Endometrium (tissue), 2 donors: ENCODE results near the gene STAG2.
"Not testable (repeated sequence)": the region's sequence is repeated elsewhere in the genome, so short reads cannot be mapped to it uniquely, and the experiment has no call there.

Experiments
- FAIRE-seq: peaks from 2 replicates; lab custom pipeline; 2012; peaks lifted over from hg19 to GRCh38; lab: Jason Lieb, UNC
- donor health status: control.
- donor health status: control.

Gene STAG2

DNA sequence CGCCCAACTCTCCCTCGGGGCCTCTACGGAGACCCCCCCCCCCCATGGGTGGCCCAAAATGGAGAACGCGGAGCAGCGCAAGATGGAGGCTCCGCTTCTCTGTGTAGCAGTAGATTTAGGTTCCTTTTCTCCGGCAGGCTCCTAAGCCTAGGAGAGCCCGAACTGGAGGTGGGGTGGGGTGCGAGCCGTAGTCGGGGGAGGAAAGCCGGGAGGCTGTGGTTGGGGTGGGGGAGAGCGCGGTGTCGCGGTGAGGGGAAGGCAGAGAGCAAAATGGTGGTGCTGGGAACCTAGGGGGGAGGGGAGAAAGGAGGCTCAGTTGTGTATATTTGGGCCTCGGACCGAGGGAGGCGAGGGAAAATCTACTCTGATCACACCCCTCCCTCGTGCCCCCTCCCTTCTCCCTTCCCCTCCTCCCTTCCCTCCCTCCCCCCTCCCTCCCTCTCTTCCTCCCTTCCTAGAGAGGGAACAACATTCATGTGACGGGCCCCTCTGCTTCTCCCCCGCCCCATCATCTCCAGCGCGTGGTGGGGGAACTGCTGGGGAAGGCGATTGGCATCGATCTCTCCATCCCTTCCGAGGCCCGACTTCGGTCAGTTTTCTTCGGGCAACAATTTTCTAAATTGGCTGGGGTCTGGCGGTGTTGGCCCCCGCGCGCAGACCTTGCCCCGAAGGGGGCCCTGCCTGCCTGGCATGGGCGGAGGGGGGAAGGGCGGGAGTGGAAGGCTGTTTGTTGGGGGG, at the start of gene STAG2:
Gene STAG2, plus strand, starts transcription at position 439 of the 738 bp plus-strand sequence. CDS start 60,922 bp downstream, outside the sequence.
- no peak for FAIRE-seq

DNA sequence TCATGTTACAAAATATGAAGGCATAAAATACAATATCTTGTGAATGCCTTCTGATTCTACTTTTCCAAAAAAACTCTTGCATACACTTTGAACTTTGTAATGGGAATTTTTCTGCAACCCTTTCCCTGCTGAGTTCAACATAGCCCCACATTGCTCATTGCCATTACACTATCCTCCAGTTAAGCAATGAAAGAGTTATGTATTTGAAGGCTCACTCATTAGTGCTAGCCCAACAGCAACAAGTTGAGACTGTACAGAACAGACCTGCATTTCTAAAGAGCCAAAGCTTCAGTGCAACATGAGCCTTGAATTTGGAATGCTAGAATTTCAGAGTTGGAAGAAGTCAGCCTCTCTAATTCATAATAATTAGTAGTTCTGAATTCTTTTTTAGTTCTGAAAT, 44.4 kb upstream of the STAG2 start:
- FAIRE-seq = no peak

DNA sequence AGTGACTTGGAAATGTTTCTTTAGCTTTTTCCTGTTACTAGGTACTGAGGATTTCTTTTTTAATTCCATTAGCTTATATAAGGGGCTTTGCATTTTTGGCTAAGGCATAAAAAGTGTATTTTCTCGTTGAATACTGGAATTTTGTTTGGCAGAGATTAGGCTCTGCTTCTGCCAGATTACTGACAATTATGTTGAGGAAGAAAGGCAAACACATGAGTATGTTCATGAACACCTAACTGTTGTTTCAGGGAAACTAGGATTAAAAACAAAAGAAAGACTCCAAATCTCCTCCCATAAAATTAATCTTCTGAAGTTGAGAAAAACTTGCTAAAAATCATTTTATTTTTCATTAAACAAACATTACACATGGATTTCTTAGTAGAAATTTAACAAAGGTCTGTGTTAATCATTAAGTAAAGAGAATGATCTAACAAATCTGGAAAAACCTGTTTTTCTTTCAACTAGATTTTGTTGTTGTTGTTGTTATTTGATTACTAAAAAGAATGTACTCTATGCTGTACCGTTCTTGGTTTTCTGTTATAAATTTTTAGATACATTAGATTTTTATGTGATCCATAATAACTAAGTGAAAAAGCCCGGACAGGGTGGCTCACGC, 43.3 kb upstream of the STAG2 start:
- FAIRE-seq = peak; percentile 26

DNA sequence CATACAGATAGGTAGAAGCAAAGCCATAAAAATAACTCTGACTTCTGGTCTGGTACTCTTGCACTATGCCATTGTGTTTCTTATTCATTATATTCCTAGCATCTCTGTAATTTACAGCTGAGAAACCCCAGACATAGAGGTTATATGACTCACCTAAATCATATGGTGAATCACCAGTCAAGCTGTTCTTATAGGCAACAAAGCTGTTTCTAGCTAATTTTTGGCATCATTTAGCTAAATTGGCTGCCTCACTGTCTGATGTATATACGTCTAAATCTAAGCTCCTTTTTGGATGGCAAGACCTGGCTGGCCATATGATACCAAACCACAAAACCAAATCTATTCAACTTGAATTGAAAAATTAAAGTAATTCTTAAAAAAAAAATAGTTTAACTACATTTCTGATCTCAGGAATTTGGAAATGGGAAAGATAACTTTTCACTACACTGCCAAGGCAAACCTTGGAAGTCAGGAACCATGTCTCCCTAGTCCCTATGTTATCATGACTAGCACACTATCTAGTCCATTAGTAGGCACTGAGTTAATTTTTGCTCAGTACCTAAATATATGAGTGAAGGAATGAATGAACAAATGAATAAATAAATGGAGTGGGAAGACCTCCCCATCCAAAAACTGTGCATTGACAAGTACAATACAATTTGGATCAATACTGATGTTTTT, 41.3 kb upstream of the STAG2 start:
- FAIRE-seq = no peak

DNA sequence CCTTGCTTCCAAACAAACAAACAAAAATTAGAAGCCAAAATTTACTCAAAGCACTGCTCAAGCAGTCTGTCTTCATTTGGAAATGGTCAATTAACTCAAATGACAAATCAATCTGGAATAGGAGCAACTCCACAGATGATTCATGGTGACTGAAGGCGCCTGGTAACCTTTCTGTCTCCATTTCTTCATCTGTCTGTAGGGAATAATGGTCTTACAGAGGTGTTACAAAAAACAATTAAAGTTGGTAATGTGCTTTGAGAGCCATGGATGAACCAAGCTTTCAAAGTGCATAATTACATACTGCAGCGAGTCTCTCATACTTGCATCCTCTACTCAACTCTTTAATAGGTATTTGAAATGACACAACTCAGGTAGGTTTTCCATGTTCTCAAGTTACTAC, 38.3 kb upstream of the STAG2 start:
- no peak for FAIRE-seq

DNA sequence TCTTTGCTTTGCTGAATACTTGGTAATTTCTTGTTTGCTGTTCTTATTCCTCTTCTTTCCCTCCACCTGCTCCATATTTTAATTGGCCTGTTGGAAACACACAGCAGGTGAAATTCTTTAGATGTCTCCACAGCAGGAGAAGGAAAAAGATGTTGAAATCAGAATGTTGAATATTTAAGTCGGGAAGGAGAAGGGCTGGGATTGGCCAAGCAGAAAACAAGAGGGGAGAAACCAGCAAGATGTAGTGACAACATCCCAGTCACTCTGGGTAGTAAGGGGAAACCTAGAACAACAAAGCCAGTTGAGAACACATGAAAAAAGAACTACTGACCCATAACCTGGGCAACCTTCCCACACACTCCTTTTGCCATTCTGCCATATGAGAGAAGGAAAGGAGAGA, 37.3 kb upstream of the STAG2 start:
- FAIRE-seq = no peak

DNA sequence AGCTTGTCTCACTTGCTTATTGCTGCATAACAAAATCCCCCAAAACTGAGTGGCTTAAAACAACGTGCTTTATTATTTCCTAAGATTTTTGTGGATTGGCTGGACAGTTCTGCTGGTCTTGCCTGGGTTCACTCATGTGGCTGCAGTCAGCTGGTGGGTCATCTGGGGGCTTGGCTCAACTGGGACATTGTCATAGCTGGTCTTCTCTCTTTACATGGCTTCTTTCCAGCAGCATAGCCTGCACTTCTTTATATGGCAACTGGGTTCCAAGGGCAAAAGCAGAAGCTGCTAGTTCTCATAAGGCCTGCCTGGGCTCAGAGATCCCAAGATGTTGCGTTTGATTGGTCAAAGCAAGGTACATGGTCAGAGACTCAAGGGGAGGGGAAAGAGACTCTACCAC, 33.7 kb upstream of the STAG2 start:
- no peak for FAIRE-seq

DNA sequence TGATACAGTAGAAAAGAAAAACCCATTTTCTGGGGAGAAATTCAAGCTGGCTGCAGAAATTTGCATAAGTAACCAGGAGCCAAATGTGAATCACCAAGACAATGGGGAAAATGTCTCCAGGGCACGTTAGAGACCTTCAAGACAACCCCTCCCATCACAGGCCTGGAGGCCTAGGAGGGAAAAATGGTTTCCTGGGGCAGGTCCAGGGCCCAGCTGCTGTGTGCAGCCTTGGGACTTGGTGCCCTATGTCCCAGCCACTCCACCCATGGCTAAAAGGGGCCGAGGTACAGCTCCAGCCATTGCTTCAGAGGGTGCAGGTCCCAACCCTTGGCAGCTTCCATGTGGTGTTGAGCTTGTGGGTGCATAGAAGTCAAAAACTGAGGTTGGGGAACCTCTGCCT, 29.5 kb upstream of the STAG2 start:
- FAIRE-seq = not testable (repeated sequence)

DNA sequence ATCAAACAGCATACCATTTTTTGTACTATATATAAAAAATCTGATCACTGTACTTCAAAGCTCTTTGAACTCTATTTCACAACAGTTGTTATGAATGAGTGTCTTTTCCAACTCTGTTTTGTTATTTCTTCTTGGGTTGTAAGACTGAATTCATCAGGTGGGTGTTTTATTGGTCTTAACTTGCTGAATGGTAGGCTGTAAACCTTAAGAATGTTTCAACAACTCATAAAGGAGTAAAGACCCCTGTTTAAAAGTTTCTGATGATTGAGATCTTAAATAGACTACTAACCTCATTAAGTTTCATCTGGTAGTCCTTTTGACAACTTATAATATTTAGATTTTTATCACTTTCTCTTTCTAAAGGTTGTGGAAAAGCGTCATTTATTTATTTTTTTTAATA, 18.4 kb upstream of the STAG2 start:
- FAIRE-seq = no peak

DNA sequence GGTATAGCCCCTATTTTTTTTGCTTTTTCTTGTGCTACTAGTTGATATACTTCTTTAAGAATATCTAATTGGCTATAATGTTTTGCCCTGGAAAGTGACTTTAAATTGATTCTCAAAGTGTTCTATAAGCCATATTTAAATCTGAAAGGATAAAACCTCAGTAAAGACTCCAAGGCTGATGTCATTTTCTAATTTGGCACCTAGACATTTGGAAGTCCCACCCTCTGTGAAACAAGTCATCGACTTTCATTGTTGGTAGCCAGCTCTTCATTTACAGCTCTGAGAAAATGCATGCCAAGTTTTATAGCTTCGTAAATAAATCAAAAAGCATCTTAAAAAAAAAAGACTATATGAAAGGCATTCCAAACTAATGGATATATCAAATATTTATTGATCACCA, 18.0 kb upstream of the STAG2 start:
- FAIRE-seq = no peak

DNA sequence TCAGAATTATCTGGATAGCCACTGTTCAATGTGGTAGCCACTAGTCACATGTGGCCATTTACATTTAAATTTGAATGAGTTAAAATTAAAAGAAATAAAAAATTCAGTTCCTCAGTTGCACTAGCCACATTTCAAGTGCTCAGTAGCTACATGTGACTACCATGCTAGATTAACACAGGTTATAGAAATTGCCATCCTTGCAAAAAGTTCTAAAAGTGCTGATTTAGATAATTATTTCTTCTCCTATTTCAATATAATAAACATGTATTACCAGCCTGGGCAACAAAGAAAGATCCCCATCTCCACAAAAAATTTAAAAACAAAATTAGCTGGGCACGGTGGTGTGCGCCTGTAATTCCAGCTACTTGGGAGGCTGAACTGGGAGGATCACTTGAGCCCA, 11.7 kb upstream of the STAG2 start:
- no peak for FAIRE-seq

DNA sequence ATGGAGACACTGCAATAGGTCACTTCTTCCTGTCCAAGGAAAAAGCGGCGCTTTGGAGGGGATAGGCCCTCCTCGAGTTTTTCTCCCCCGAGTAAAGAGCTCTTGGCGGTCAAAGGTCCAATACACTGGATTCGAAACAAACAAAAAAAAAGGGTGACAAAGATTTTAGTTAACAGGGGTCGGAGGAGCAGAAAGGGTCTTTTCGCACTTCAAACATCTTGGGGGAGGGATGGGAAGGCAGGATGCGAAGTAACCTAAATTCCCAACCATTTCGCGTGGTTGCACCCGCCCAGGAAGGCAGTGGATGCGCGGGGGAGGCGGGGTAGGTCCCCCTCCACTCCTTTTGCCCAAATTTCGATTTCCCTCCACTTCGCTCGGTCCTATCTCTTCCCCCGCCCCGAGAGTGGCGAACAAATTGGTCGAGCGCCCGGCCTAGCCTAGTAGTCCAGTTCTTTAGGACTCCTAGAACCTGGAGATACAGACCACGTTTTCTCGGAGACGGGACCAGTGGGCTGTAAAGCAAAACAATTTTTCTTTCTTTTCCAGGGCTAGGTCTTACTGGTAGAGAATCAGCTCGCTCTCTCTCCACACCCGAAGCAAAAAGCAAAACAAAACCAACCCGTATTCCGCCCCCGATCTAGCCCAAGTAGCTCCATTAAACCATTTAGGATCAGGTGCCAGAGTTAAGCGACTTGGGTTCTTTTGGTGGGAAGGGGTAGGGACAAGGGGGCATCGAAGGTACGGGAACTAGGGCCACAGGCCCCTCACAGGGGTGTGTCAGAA, 2.0 kb upstream of the STAG2 start:
- FAIRE-seq = no peak

DNA sequence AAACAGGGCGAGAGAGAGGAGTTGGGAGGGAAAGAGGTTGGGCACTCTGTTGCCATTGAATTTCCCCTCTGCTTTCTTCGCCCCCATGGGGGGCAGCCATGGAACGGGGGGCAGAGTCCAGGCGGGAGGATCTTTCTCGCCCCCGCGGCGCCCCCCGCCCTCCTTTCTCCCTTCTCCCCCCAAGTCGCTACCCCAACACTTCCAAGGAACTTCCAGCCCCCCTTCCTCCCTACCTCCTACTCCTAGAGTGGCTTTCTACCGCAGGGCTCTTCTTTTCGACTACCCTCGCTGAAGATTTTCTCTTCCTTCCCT, 594 bp upstream of the STAG2 start:
- no peak for FAIRE-seq

DNA sequence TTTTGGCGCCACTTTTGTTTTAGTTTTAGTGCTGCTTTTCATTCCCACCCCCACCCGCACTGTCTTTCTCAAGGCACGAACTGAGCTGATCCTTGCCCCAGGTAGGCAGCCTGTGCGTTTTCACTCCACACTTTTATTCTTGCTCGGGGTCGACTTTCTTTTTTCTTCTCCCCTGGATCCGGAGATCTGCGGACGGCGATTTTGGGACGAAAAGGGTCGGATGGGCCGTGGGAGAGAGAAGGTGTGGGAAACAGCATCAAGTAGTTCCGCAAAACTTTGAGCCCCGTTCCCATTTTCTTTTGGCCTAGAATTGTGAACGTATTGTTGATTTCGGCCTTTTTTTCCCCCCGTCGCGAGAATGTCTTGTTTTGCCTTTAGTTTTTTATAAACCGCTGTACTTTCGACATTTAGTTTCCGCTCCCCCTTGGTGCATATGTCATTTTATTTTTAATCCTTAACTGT, 531 bp downstream of the STAG2 start:
- FAIRE-seq = no peak

DNA sequence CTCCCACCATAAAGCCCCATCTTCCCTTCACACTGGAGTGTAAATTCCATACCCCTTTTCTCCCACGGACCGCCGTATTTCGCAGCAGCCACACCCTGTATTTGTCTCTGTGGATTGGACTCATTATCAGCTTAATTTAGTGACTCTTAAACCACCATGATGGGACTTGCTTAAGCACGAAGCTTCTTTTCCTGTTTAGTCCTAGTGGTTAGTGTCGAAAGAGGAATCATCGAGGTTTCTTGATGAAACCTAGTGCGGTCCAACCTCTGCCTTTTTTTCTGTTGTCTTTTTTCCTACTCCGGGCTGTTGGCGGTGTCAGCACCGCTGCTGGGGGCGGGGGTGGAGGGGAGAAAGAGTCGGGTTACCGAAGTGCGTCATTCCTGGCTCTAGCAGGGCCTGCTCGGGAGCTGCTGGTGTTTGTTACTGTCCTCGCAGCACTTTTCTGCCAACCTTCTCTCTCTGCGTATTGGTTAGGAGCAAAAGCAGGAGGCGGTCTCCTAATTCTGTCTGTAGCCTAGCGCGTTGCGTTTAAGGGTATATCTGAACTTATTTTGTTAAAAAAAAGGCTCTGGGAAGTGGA, 1.4 kb downstream of the STAG2 start:
- FAIRE-seq = peak; percentile 82

DNA sequence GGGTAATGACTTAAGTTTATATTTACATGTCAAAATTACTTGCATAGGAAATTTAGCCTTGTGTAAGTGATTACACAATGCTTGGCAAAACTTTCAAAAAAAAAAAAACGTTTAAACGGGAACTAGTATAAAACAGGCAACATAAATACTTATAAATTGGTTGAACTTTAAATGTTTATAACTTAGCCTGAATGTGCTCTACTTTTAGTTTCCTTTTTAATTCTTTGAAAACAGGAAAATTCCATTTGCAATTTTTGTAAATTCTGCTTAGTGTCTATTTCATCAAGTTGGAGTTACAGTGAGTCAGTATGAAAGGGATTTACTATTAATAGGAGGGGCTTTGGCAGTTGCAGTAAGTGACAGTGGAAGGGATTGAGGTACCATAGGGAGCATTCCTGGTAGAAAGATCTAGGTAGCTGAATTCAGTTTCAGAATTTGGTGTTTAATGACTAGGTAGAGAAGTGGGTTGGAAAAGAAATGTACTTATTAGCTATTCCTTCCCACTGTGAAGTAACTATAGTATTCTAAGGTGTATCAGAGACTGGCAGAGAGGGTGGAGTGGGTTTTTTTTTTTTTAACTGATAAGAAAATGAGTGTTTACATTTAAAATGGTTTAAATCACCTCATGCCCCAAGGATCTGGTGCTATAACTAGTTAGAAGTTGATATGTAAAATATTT, 2.8 kb downstream of the STAG2 start:
- peak; percentile 18 for FAIRE-seq

DNA sequence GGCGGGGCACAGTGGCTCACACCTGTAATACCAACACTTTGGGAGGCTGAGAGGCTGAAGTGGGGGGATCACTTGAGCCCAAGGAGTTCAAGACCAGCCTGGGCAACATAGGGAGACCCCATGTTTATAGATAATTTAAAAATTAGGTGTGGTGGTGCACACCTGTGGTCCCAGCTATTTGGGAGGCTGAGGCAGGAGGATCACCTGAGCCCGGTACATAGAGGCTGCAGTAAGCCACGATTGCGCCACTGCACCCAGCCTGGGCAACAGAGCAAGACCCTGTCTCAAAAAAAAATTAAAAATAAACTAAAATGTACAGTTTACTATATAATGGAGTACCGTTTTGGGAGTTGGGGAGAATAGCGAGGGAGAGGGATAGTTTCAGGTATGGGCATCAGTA, 4.2 kb downstream of the STAG2 start:
- FAIRE-seq = no peak

DNA sequence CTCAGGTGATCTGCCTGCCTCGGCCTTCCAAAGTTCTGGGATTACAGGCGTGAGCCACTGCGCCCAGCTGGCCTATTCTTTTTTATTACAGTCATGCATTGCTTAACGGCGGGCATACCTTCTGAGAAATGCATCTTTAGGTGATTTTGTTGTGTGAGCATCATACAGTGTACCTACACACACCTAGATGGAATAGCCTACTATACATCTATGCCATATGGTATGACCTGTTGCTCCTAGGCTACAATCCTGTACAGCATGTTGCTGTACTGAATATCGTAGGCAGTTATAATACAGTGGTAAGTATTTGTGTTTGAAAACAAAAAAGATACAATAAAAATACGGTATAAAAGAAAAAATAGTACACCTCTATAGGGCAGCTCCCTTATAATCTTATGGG, 6.0 kb downstream of the STAG2 start:
- FAIRE-seq = no peak

DNA sequence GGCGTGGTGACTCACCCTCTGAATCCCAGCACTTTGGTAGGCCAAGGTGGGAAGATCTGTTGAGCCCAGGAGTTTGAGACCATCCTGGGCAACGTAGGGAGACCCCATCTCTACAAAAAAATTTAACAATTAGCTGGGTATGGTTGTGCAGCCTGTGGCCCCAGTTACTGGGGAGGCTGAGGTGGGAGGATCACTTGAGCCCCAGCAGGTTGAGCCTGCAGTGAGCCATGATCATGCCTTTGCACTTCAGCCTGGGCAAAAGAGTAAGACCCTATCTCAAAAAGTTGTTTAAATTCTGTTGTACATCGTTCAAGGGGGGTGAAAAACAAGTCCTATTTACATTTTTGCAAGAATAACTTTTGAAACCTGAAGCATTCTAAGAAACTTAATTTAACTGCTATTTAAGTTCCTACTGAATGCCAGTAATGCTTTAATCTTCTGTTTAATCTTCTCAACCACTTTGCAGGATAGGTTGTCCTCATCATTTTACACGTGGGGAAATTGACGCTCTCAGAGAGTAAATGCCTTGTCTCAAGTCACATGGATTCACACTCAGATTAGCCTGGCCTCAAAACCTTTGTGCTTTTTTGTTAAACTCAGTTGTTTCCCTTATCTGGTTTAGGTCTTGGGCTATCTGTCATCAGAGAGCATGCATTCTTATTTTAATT, 7.0 kb downstream of the STAG2 start:
- no peak for FAIRE-seq

DNA sequence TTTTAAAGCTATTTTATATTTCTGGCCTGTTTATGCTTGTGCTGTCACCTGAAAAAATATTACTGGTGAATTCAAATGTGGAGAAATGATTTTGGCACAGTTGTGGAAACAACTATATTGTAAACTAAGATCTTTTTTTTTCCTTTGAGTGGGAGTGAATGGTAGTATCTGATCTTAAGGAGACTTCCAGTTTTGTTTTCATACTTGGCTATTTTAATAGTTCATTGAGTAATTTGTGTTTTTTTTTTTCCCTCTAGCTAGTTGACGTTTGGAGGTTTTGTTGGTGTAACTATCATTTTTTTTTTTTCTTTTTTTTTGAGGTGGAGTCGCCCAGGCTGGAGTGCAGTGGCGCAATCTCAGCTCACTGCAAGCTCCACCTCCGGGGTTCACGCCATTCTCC, 10.5 kb downstream of the STAG2 start:
- peak; percentile 85 for FAIRE-seq

DNA sequence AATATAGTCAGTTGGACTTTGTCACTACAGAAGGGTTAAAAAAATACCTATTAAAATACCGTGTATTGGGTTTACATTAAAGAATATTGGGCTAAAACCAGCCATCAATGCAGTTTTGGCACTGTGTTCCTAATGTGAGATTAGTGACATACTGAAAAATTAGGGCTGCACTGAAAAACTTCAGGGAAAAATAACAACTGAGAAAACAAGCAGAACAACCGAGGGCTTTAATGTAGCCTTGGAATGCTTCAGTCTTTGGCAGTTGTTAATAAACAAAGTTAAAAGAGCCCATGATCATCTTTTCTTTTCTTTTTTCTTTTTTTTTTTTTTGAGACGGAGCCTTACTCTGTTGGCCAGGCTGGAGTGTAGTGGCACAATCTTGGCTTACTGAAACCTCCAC, 12.4 kb downstream of the STAG2 start:
- FAIRE-seq = no peak
